Measurements from ENCODE around the gene FTCD. TPM values are rescaled to one million over a fixed set of nuclear protein-coding genes. Genes with fewer than 3 reads are reported as not detected.

FTCD gene
- total RNA-seq, 1 experiment from 2014 or later, result 0.21 TPM

DNA sequence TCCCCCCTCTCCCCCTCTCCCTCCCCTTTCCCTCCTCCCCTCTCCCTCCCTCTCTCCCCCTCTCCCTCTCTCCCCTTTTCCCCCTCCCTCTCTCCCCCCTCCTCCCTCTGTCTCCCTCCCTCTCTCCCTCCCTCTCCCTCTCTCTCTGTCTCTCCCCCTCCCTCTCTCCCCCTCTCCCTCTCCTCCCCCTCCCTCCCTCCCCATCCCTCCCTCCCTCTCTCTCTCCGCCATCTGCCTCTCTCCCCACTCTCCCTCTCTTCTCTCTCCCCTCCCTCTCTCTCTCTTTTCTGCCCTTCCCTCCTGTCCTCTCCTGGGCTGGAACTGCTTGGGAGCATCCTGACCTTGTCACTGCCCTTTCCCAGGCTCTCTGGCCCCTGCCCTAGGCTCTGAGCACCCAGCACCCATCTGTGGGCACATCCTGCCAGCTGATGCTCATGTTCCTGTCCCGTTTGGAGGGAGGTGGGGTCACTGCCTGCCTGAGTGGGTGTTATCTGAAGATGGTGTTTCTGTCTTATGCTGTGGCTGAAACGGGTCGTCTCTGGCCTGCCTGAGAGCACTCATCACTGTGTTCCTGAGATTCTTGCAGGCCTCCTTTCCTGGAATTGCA lies 10.8 kb downstream of the FTCD start:
- H3K4me3 ChIP-seq (ENCODE audit: low read depth in 2 of 2, low read length in 2 of 2), result no peak overlapping the region

GRCh38 chr21:46142582-46143473 lies 12.6 kb downstream of the FTCD start:
- POLR2A ChIA-PET, result interaction anchor here (0.6 kb wide), 1 partner anchor 169 kb away, joined by 12 read pairs; no protein-coding TSS in a partner anchor
- Histone ChIP-seq H3K9me3 (ENCODE audit: control insufficient read depth, insufficient read depth, low read depth, low read length) (no peaks in the 10 kb centered on the region), H3K27ac (ENCODE audit: low read length) (no peak overlapping the region), H3K36me3 (ENCODE audit: control insufficient read depth, insufficient read depth, low read length) (no peaks in the 10 kb centered on the region), H3K4me3 (ENCODE audit: low read depth in 2 of 2, low read length in 2 of 2) (no peak overlapping the region), H3K27me3 (ENCODE audit: control insufficient read depth, insufficient read depth, low read length) (no peaks in the 10 kb centered on the region), H3K4me1 (ENCODE audit: control insufficient read depth, insufficient read depth, low read length) (no peaks in the 10 kb centered on the region)
- BruUV-seq (replicated peaks), result no TSS peak
- CTCF ChIA-PET, result interaction anchor here (0.6 to 2.1 kb wide), 7 partner anchors 10 to 171 kb away, joined by 3 to 7 read pairs (median 4); no protein-coding TSS in a partner anchor
- TF ChIP-seq POLR2AphosphoS5 (IDR thresholded peaks at IDR 0.05; ENCODE audit: low read depth, low read length) (no peak), TCF7L2 (IDR thresholded peaks at IDR 0.05; ENCODE audit: low read depth, low read length) (no peak), SIN3A (IDR thresholded peaks at IDR 0.05; ENCODE audit: borderline replicate concordance, insufficient read depth, low read depth, low read length) (no peak)
- TF ChIP-seq, protein P1, sequence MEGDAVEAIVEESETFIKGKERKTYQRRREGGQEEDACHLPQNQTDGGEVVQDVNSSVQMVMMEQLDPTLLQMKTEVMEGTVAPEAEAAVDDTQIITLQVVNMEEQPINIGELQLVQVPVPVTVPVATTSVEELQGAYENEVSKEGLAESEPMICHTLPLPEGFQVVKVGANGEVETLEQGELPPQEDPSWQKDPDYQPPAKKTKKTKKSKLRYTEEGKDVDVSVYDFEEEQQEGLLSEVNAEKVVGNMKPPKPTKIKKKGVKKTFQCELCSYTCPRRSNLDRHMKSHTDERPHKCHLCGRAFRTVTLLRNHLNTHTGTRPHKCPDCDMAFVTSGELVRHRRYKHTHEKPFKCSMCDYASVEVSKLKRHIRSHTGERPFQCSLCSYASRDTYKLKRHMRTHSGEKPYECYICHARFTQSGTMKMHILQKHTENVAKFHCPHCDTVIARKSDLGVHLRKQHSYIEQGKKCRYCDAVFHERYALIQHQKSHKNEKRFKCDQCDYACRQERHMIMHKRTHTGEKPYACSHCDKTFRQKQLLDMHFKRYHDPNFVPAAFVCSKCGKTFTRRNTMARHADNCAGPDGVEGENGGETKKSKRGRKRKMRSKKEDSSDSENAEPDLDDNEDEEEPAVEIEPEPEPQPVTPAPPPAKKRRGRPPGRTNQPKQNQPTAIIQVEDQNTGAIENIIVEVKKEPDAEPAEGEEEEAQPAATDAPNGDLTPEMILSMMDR (IDR thresholded peaks at IDR 0.05), result no peak
- TF ChIP-seq, protein P2, sequence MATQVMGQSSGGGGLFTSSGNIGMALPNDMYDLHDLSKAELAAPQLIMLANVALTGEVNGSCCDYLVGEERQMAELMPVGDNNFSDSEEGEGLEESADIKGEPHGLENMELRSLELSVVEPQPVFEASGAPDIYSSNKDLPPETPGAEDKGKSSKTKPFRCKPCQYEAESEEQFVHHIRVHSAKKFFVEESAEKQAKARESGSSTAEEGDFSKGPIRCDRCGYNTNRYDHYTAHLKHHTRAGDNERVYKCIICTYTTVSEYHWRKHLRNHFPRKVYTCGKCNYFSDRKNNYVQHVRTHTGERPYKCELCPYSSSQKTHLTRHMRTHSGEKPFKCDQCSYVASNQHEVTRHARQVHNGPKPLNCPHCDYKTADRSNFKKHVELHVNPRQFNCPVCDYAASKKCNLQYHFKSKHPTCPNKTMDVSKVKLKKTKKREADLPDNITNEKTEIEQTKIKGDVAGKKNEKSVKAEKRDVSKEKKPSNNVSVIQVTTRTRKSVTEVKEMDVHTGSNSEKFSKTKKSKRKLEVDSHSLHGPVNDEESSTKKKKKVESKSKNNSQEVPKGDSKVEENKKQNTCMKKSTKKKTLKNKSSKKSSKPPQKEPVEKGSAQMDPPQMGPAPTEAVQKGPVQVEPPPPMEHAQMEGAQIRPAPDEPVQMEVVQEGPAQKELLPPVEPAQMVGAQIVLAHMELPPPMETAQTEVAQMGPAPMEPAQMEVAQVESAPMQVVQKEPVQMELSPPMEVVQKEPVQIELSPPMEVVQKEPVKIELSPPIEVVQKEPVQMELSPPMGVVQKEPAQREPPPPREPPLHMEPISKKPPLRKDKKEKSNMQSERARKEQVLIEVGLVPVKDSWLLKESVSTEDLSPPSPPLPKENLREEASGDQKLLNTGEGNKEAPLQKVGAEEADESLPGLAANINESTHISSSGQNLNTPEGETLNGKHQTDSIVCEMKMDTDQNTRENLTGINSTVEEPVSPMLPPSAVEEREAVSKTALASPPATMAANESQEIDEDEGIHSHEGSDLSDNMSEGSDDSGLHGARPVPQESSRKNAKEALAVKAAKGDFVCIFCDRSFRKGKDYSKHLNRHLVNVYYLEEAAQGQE (IDR thresholded peaks at IDR 0.05; ENCODE audit: insufficient read depth in 1 of 2, low read depth in 2 of 2, low read length in 1 of 2), result no peak
- DNase-seq (ENCODE audit: low read depth, low spot score) (no peak), ATAC-seq (no peak)
- intact Hi-C loops (cut with micrococcal nuclease; ENCODE audit: unreplicated experiment) (no loop called here), in situ Hi-C loops (cut with HindIII; ENCODE audit: low pct_unique_long_range_greater_than_20kb, low sequenced_read_pairs) (no loop called here)

More for the DNA sequence above, 10.8 kb downstream of the FTCD start:
- DNase-seq (ENCODE audit: low read depth, low spot score) (no peak), ATAC-seq (no peak)
- in situ Hi-C loops (cut with HindIII; ENCODE audit: low pct_unique_long_range_greater_than_20kb, low sequenced_read_pairs), result no loop called here
- intact Hi-C loops (cut with micrococcal nuclease; ENCODE audit: unreplicated experiment), result no loop called here
- Histone ChIP-seq H3K4me1 (ENCODE audit: control insufficient read depth, insufficient read depth, low read length) (no peaks in the 10 kb centered on the region), H3K9me3 (ENCODE audit: control insufficient read depth, insufficient read depth, low read depth, low read length) (no peaks in the 10 kb centered on the region), H3K27ac (ENCODE audit: low read length) (no peak overlapping the region), H3K27me3 (ENCODE audit: control insufficient read depth, insufficient read depth, low read length) (no peaks in the 10 kb centered on the region), H3K36me3 (ENCODE audit: control insufficient read depth, insufficient read depth, low read length) (no peaks in the 10 kb centered on the region)
- POLR2A ChIA-PET, result no interaction called here
- no TSS peak for BruUV-seq (replicated peaks)
- no peak for TF ChIP-seq SIN3A (IDR thresholded peaks at IDR 0.05; ENCODE audit: borderline replicate concordance, insufficient read depth, low read depth, low read length)
- no peak for TF ChIP-seq TCF7L2 (IDR thresholded peaks at IDR 0.05; ENCODE audit: low read depth, low read length)
- TF ChIP-seq, protein P1 (IDR thresholded peaks at IDR 0.05), result no peak
- no peak for TF ChIP-seq POLR2AphosphoS5 (IDR thresholded peaks at IDR 0.05; ENCODE audit: low read depth, low read length)
- TF ChIP-seq, protein P2 (IDR thresholded peaks at IDR 0.05; ENCODE audit: insufficient read depth in 1 of 2, low read depth in 2 of 2, low read length in 1 of 2), result no peak
- CTCF ChIA-PET, result interaction anchor here (0.6 kb wide), 1 partner anchor 333 kb away, joined by 4 read pairs; no protein-coding TSS in a partner anchor

Measured in Panc1 (cell line).